Kidney glomerular epithelial cell (primary cell): ENCODE measurements around the gene SMARCC2.
"Not testable (repeated sequence)": the region's sequence is repeated elsewhere in the genome, so short reads cannot be mapped to it uniquely, and the experiment has no call there.

Experiments
- DNase-seq: peaks from one replicate; lab custom pipeline; 2025; lab: John Stamatoyannopoulos, UW

The SMARCC2 gene

GRCh38 chr12:56121204-56121870, 67.9 kb downstream of the SMARCC2 start:
- no peak for DNase-seq

- DNase-seq: no peak
Measured at GRCh38 chr12:56120158-56120846, 69.0 kb downstream of the SMARCC2 start.

GRCh38 chr12:56119361-56119796, 69.9 kb downstream of the SMARCC2 start:
- DNase-seq: peak; percentile 78

GRCh38 chr12:56118688-56119357, 70.5 kb downstream of the SMARCC2 start:
- DNase-seq: no peak

GRCh38 chr12:56117778-56118687, 71.2 kb downstream of the SMARCC2 start, which contains the start of gene ZC3H10:
Gene ZC3H10 (plus strand): TSS chr12:56118266. CDS start chr12:56120563, 2,297 bp downstream.
- DNase-seq: peak; percentile 97

- DNase-seq: not testable (repeated sequence)
Measured at GRCh38 chr12:56117082-56117706, 72.1 kb downstream of the SMARCC2 start.

GRCh38 chr12:56116267-56117081, 72.8 kb downstream of the SMARCC2 start, which contains the start of gene RPL41:
Gene RPL41 (plus strand): TSS chr12:56116633.
- DNase-seq: peak; percentile 98

- no peak for DNase-seq
Measured at GRCh38 chr12:56115329-56115728, 74.0 kb downstream of the SMARCC2 start.

GRCh38 chr12:56114084-56114483, 75.2 kb downstream of the SMARCC2 start:
- DNase-seq: no peak
